ENCODE measurements around the gene GRIN2A.
A peak's percentile ranks its signal among the peaks of the same experiment; 100 is the strongest.

Gene GRIN2A

DNA sequence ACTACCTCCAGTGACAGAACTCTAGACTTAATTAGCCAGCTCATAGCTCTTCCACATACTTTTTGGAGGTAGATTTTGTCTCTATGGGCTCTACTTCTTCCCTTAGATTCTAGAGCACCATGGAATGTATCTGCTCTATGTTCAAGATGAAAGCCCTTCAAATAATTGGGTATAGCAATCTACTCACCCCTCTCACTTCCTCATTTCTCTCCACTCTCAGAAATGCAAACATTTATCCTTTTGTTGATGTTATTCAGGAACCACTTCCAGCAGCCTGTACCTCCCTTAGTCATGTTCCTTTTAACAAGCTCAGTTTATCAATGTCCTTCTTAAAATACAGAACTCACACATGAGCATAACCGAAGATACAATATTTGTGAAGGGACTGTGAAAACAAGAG lies 78.5 kb downstream of the GRIN2A start:
- no peak overlapping the region for H3K4me3 ChIP-seq (ENCODE audit: control insufficient read depth, low read depth, low read length)
- no peak for DNase-seq (ENCODE audit: low read depth)
- TF ChIP-seq, protein P1, sequence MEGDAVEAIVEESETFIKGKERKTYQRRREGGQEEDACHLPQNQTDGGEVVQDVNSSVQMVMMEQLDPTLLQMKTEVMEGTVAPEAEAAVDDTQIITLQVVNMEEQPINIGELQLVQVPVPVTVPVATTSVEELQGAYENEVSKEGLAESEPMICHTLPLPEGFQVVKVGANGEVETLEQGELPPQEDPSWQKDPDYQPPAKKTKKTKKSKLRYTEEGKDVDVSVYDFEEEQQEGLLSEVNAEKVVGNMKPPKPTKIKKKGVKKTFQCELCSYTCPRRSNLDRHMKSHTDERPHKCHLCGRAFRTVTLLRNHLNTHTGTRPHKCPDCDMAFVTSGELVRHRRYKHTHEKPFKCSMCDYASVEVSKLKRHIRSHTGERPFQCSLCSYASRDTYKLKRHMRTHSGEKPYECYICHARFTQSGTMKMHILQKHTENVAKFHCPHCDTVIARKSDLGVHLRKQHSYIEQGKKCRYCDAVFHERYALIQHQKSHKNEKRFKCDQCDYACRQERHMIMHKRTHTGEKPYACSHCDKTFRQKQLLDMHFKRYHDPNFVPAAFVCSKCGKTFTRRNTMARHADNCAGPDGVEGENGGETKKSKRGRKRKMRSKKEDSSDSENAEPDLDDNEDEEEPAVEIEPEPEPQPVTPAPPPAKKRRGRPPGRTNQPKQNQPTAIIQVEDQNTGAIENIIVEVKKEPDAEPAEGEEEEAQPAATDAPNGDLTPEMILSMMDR (conservative IDR thresholded peaks at IDR 0.05; ENCODE audit: control insufficient read depth, insufficient read depth, low read depth, low read length) = no peak

DNA sequence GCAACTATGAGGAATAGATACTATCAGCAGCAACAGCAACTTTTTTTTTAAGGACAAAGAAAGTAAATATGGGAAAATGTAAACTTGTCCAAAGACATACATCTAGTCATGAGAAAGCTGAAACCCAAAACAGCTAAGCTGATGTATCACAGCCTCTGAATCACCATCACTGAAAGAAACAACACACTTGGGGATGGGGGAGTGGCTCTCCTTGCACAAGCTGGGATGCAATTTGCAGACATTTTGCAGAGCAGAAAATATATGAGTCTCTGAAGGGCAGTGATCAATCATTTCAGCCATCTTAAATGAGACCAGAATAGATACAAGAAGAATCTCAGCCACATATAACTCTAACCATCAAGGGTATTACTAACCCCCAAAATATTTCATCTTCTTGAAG lies 79.1 kb downstream of the GRIN2A start:
- DNase-seq (ENCODE audit: low read depth) = peak; percentile 87
- TF ChIP-seq, protein P1 (conservative IDR thresholded peaks at IDR 0.05; ENCODE audit: control insufficient read depth, insufficient read depth, low read depth, low read length) = no peak
- H3K4me3 ChIP-seq (ENCODE audit: control insufficient read depth, low read depth, low read length) = no peak overlapping the region

DNA sequence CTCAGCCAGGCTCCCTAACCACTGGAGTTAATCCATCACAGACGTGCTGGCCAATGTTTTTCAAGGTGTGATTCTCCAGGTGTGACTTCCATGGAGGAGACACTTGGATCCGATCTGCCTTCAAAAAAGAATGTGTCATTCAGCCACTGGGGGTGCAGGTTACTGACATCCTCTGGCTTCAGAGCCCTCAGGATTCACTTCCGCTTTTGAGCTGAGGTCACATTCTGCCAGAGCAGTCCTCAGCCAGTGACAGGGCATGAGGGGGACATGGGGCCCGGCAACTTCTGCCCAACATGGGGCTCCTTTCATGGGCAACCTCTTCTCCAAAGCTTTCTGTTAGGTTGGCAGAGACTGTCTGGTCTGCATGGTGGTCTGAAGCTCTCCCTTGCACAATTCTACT lies 81.4 kb downstream of the GRIN2A start:
- no peak overlapping the region for H3K4me3 ChIP-seq (ENCODE audit: control insufficient read depth, low read depth, low read length)
- TF ChIP-seq, protein P1 (conservative IDR thresholded peaks at IDR 0.05; ENCODE audit: control insufficient read depth, insufficient read depth, low read depth, low read length) = no peak
- DNase-seq (ENCODE audit: low read depth) = no peak

DNA sequence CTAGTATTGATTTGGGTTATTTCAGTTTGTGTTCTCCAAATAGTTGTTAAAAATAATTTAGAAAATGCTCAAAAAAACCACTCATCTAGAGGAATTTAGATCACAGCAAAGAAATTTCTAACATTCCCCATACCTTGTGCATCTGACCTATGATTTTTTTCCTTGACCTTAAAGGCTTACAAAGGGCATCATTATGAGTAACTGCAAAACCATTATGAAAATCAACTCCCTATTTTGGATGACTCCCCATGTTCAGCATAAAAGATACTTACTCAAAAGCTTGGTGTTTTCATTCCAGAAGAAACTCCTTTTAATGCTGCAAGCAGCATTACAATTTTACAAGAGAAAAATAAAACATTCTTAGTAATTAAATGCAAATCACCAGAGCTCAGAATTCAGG lies 83.2 kb downstream of the GRIN2A start:
- TF ChIP-seq, protein P1 (conservative IDR thresholded peaks at IDR 0.05; ENCODE audit: control insufficient read depth, insufficient read depth, low read depth, low read length) = no peak
- DNase-seq (ENCODE audit: low read depth) = peak; percentile 32
- no peak overlapping the region for H3K4me3 ChIP-seq (ENCODE audit: control insufficient read depth, low read depth, low read length)

DNA sequence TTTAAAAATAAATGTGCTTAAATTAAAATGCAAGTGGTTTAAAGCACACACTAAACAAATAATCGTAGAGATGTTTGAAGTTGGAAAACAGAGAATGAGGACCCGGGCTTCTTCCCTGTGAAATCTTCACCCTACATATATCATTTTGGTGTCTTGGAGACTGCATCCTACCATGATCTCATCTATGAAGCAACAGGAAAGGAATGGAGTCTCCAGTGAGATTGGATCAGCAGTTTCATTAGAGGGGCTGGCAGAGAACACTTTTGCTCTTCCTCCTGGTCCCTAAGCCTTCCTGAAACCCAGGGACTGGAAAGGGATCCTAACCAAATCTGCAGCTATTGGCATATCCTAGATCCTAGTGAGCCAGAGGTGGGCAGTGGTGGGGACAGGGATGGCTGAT lies 85.0 kb downstream of the GRIN2A start:
- no peak overlapping the region for H3K4me3 ChIP-seq (ENCODE audit: control insufficient read depth, low read depth, low read length)
- peak; percentile 64 for DNase-seq (ENCODE audit: low read depth)
- TF ChIP-seq, protein P1 (conservative IDR thresholded peaks at IDR 0.05; ENCODE audit: control insufficient read depth, insufficient read depth, low read depth, low read length) = no peak

DNA sequence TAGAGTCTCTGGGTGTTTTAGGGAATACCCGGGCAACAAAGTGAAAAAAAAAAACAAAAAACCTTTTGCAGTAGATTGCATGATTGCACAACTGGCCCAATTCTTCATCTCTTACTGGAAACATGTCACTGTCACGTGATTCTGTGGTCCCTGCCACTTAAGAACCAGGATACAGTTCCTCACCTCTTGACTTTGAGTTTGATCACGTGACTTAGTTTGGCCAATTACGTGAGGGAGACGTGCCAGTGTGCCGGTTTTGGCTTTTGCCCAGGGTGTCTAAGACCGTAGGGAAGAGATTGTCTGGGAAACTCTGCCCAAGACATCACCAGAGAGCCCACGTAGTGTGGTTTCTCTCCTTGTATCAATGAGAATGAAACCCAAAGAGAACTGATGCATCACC lies 88.7 kb downstream of the GRIN2A start:
- TF ChIP-seq, protein P1 (conservative IDR thresholded peaks at IDR 0.05; ENCODE audit: control insufficient read depth, insufficient read depth, low read depth, low read length) = no peak

DNA sequence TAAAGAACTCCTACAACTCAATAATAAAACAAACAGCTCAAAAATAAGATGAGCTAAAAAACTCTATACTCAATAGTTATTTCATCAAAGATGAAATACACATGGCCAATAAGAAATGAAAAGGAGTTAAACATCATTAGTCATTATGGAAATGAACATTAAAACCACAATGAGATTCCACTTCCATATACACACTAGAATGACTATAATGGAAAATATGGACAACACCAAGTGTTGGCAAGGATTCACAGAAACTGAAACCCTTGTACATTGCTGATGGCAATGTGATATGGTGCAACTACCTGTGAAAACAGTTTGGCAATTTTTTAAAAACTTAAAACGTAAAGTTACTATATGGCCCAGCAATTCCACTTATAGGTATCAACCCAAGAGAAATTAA lies 91.4 kb downstream of the GRIN2A start:
- TF ChIP-seq, protein P1 (conservative IDR thresholded peaks at IDR 0.05; ENCODE audit: control insufficient read depth, insufficient read depth, low read depth, low read length) = no peak
- DNase-seq (ENCODE audit: low read depth) = peak; percentile 91
- H3K4me3 ChIP-seq (ENCODE audit: control insufficient read depth, low read depth, low read length) = no peak overlapping the region

More for the DNA sequence above, 88.7 kb downstream of the GRIN2A start:
- DNase-seq (ENCODE audit: low read depth) = peak; percentile 30
- no peak overlapping the region for H3K4me3 ChIP-seq (ENCODE audit: control insufficient read depth, low read depth, low read length)

Data from fibroblast of mammary gland (primary cell).